Measurements from ENCODE around the gene PALD1.
A peak's percentile ranks its signal among the peaks of the same experiment; 100 is the strongest.

Gene PALD1

GRCh38 chr10:70558295-70558694 is 79.7 kb downstream of the PALD1 start:
- DNase-seq: no peak

- DNase-seq: peak in 1 of 2 experiments; percentile 57
These were observed 80.6 kb downstream of the PALD1 start for GRCh38 chr10:70558871-70559810.

- DNase-seq: no peak
These were observed 81.3 kb downstream of the PALD1 start for GRCh38 chr10:70559861-70560260.

- no peak for DNase-seq
These were observed 82.0 kb downstream of the PALD1 start for GRCh38 chr10:70560511-70560941.

GRCh38 chr10:70561070-70561469 is 82.5 kb downstream of the PALD1 start:
- no peak for DNase-seq

- no peak for DNase-seq
These were observed 83.0 kb downstream of the PALD1 start for GRCh38 chr10:70561558-70561957.

GRCh38 chr10:70562036-70562755 is 83.6 kb downstream of the PALD1 start:
- no peak for DNase-seq

GRCh38 chr10:70563230-70563629 is 84.7 kb downstream of the PALD1 start:
- no peak for DNase-seq

GRCh38 chr10:70564113-70564725 is 85.7 kb downstream of the PALD1 start:
- no peak for DNase-seq

GRCh38 chr10:70564901-70565351 is 86.4 kb downstream of the PALD1 start:
- DNase-seq: no peak

- DNase-seq: no peak
These were observed 87.3 kb downstream of the PALD1 start for GRCh38 chr10:70565556-70566514.

- DNase-seq: no peak
These were observed 88.1 kb downstream of the PALD1 start for GRCh38 chr10:70566515-70567290.

- DNase-seq: no peak
These were observed 89.0 kb downstream of the PALD1 start for GRCh38 chr10:70567603-70568002.

- DNase-seq: no peak
These were observed 89.5 kb downstream of the PALD1 start for GRCh38 chr10:70568113-70568512.

GRCh38 chr10:70568781-70569495 is 90.4 kb downstream of the PALD1 start:
- no peak for DNase-seq

- no peak for DNase-seq
These were observed 92.7 kb downstream of the PALD1 start for GRCh38 chr10:70571236-70571635.

GRCh38 chr10:70571636-70572439 is 93.3 kb downstream of the PALD1 start:
- no peak for DNase-seq

- no peak for DNase-seq
These were observed 95.3 kb downstream of the PALD1 start for GRCh38 chr10:70573599-70574506.

- no peak for DNase-seq
These were observed 96.9 kb downstream of the PALD1 start for GRCh38 chr10:70575486-70575873.

Data from NCI-H526 (cell line).